IPS-11a (cell line): ENCODE measurements around the gene HESX1.

Source experiments
- H3K4me3 ChIP-seq: one replicate; pipeline ENCODE4 v1.5.1; 2013; ENCODE audit warnings: low read depth, low read length, control low read depth

The HESX1 gene

GRCh38 chr3:57150113-57150581, 49.6 kb downstream of the HESX1 start:
- no peak overlapping the region for H3K4me3 ChIP-seq
